Left lung (tissue), 10 donors: Measurements from ENCODE around the gene VWA3A. TPM values are rescaled to one million over a fixed set of nuclear protein-coding genes. Genes with fewer than 3 reads are reported as not detected.

Experiments
- ATAC-seq: fragments of 200-7000 bp; cut with Tn5 transposase; one replicate; pipeline ENCODE4 v1.9.1; 2020; ENCODE audit warnings: moderate library complexity
- DNase-seq, 4 donors: peaks; one replicate each; pipeline ENCODE4 v3.0.0-alpha.2; 2013 to 2020
- H3K27ac ChIP-seq, 2 donors: fragments of 200-600 bp; sonication (generic) in 1 of 2; one replicate each; pipeline versions ENCODE4 v1.5.0 to v1.8.0; 2020 to 2021
- H3K27me3 ChIP-seq, 2 donors: fragments of 200-600 bp; sonication (generic) in 1 of 2; one replicate each; pipeline versions ENCODE4 v1.5.0 to v1.8.0; 2020 to 2021
- H3K36me3 ChIP-seq, 2 donors: fragments of 200-600 bp; sonication (generic) in 1 of 2; one replicate each; pipeline versions ENCODE4 v1.5.0 to v1.8.0; 2020 to 2021
- H3K4me1 ChIP-seq, 2 donors: fragments of 200-600 bp; one replicate each; pipeline ENCODE4 v1.8.0; 2021
- H3K4me3 ChIP-seq, 2 donors: fragments of 200-600 bp; sonication (generic) in 1 of 2; one replicate each; pipeline versions ENCODE4 v1.5.0 to v1.8.0; 2020 to 2021; ENCODE audit warnings: mild to moderate bottlenecking in 1 of 2
- H3K9me3 ChIP-seq, 2 donors: fragments of 200-600 bp; sonication (generic) in 1 of 2; one replicate each; pipeline versions ENCODE4 v1.5.0 to v1.8.0; 2020 to 2021
- intact Hi-C, 2 donors: fragments of 100-400 bp; cut with DNase I; formaldehyde crosslinking; loops; one replicate each; pipeline versions ENCODE4 v1.11.2 to v1.14.2; 2022
- polyA plus RNA-seq, 6 donors: library from polyadenylated mRNA; unstranded; fragments of 120-200 nt; gene quantifications; one replicate each; pipeline ENCODE4 v1.2.1, GENCODE V29; 2013; ENCODE audit not compliant: insufficient read length in 6 of 6
- total RNA-seq, 2 donors: library from RNA; stranded (reverse); fragmentation: NEBNext Ultra II Directional; extraction: Animal tissue kit (Norgen Biotek cat#: 25700); gene quantifications; one replicate each; pipeline ENCODE4 v1.2.1, GENCODE V29; 2021
- TF ChIP-seq, protein P1 (sequence below), 2 donors: fragments of 200-600 bp; sonication (generic) in 1 of 2; IDR thresholded peaks; one replicate each; pipeline versions ENCODE4 v1.5.0 to v1.8.0; 2021; ENCODE audit warnings: antibody characterized with exemption in 2 of 2
- donor health status: DM: no; HTN: yes; CAD: no.
- donor health status: DM: no; HTN: no; CAD: no.

The VWA3A gene
- total and polyA plus RNA-seq, 8 donors = 0.12 to 7.1 (median 4.9) TPM

GRCh38 chr16:22181843-22182242, 89.5 kb downstream of the VWA3A start:
- Histone ChIP-seq H3K27ac (no peak overlapping the region), H3K27me3 (no peaks in the 10 kb centered on the region), H3K4me1 (no peaks in the 10 kb centered on the region), H3K9me3 (no peaks in the 10 kb centered on the region), H3K36me3 (no peaks in the 10 kb centered on the region), H3K4me3 (no peak overlapping the region)
- ATAC-seq = no peak
- intact Hi-C loops = loop anchor here in 1 of 2 donors (10.0 kb wide), 1 partner anchor 177 kb away; the partner anchor contains the start of genes MOSMO and PDZD9
- no peak for DNase-seq
- TF ChIP-seq, protein P1, sequence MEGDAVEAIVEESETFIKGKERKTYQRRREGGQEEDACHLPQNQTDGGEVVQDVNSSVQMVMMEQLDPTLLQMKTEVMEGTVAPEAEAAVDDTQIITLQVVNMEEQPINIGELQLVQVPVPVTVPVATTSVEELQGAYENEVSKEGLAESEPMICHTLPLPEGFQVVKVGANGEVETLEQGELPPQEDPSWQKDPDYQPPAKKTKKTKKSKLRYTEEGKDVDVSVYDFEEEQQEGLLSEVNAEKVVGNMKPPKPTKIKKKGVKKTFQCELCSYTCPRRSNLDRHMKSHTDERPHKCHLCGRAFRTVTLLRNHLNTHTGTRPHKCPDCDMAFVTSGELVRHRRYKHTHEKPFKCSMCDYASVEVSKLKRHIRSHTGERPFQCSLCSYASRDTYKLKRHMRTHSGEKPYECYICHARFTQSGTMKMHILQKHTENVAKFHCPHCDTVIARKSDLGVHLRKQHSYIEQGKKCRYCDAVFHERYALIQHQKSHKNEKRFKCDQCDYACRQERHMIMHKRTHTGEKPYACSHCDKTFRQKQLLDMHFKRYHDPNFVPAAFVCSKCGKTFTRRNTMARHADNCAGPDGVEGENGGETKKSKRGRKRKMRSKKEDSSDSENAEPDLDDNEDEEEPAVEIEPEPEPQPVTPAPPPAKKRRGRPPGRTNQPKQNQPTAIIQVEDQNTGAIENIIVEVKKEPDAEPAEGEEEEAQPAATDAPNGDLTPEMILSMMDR (IDR thresholded peaks at IDR 0.05) = no peak

DNA sequence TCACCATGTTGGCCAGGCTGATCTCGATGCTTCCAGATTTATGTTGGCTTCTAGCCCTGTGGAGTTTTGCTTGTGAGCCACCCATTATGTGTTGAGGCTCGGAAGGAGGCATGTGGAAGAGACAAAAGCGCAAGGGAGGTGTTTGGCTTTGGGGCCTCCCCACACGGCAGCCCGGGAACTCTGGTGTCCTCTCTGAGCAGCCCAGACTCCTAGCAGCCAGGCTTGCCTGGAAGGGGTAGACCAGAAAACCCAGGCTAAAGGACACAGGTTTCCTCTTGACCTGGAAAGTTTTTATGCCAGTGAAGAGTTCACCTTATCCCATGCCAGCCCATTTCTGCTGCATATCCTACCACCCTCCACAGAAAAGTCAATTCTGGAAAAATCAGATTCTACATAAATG, 91.0 kb downstream of the VWA3A start:
- no peak overlapping the region for H3K27ac ChIP-seq
- H3K4me3 ChIP-seq = no peak overlapping the region
- no peaks in the 10 kb centered on the region for H3K36me3 ChIP-seq
- H3K9me3 ChIP-seq = no peaks in the 10 kb centered on the region
- H3K27me3 ChIP-seq = no peaks in the 10 kb centered on the region
- ATAC-seq (no peak), DNase-seq (no peak)
- H3K4me1 ChIP-seq = peaks cover 0 to 2% of the 10 kb centered on the region in 2 donors
- TF ChIP-seq, protein P1 (IDR thresholded peaks at IDR 0.05) = no peak
- intact Hi-C loops = loop anchor here in 1 of 2 donors (10.0 kb wide), 1 partner anchor 179 kb away; the partner anchor contains the start of genes MOSMO and PDZD9

DNA sequence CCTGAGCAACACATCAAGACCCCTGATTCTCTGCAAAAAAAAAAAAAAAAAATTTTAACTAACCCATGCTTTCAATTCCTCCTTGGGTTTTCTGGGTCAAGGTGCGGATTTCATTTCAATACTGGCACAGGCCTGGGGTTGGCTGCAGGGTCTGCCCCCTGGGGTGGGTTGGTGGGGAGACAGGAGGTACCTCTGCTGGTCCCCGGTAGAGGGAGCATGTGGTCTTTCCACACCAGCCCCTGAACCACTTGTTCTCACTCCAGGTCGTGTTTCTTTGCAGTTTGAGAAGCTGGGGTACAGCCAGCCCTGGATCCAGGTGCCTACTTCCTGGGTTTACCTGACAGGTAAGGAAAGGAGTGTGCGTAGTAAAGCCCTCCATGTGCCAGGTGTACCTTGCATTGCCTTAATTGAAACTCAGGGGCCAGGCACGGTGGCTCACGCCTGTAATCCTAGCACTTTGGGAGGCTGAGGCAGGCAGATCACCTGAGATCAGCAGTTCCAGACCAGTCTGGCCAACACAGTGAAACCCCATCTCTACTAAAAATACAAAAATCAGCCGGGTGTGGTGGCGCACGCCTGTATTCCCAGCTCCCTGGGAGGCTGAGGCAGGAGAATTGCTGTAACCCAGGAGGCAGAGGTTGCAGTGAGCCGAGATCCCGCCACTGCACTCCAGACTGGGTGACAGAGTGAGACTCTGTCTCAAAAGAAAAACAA, 91.7 kb downstream of the VWA3A start:
- Histone ChIP-seq H3K9me3 (no peaks in the 10 kb centered on the region), H3K36me3 (no peaks in the 10 kb centered on the region), H3K4me1 (peaks cover under 1 to 9% of the 10 kb centered on the region in 2 donors), H3K27ac (no peak overlapping the region), H3K27me3 (no peaks in the 10 kb centered on the region), H3K4me3 (no peak overlapping the region)
- no peak for DNase-seq
- TF ChIP-seq, protein P1 (IDR thresholded peaks at IDR 0.05) = no peak
- no peak for ATAC-seq
- intact Hi-C loops = loop anchor here in 1 of 2 donors (10.0 kb wide), 1 partner anchor 179 kb away; the partner anchor contains the start of genes MOSMO and PDZD9

DNA sequence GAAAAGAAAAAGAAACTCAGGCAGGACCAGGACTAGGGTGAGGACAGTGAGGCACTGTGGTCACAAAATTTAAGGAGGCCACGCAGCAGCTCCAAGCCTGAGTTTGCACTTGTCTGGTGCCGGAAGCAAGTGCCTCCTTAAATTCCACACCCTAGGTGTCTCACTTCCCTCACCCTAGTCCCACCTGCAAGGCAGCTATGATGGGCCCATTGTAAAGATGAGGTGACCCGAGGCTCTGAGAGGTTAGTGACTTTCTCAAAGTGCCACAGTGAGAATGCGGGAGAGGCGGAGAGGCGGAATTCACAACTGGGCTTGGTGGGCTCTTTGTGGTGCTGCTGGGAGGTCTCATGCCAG, 92.3 kb downstream of the VWA3A start:
- DNase-seq = no peak
- no peaks in the 10 kb centered on the region for H3K9me3 ChIP-seq
- no peak overlapping the region for H3K4me3 ChIP-seq
- H3K36me3 ChIP-seq = no peaks in the 10 kb centered on the region
- intact Hi-C loops = loop anchor here in 1 of 2 donors (10.0 kb wide), 1 partner anchor 180 kb away; the partner anchor contains the start of genes MOSMO and PDZD9
- no peak overlapping the region for H3K27ac ChIP-seq
- H3K4me1 ChIP-seq = peaks cover 6 to 14% of the 10 kb centered on the region in 2 donors
- TF ChIP-seq, protein P1 (IDR thresholded peaks at IDR 0.05) = no peak
- ATAC-seq = no peak
- H3K27me3 ChIP-seq = no peaks in the 10 kb centered on the region

GRCh38 chr16:22186517-22186916, 94.2 kb downstream of the VWA3A start:
- ATAC-seq = no peak

More at GRCh38 chr16:22186517-22186916, 94.2 kb downstream of the VWA3A start:
- Histone ChIP-seq H3K27ac (no peak overlapping the region), H3K4me1 (peaks cover 8 to 22% of the 10 kb centered on the region in 2 donors), H3K4me3 (no peak overlapping the region), H3K27me3 (no peaks in the 10 kb centered on the region), H3K9me3 (no peaks in the 10 kb centered on the region), H3K36me3 (no peaks in the 10 kb centered on the region)
- DNase-seq = no peak
- TF ChIP-seq, protein P1 (IDR thresholded peaks at IDR 0.05) = no peak
- intact Hi-C loops = loop anchor here in 1 of 2 donors (10.0 kb wide), 1 partner anchor 182 kb away; the partner anchor contains the start of genes MOSMO and PDZD9
